ENCODE data around the gene ARSK.
A peak's percentile ranks its signal among the peaks of the same experiment; 100 is the strongest.

The ARSK gene

DNA sequence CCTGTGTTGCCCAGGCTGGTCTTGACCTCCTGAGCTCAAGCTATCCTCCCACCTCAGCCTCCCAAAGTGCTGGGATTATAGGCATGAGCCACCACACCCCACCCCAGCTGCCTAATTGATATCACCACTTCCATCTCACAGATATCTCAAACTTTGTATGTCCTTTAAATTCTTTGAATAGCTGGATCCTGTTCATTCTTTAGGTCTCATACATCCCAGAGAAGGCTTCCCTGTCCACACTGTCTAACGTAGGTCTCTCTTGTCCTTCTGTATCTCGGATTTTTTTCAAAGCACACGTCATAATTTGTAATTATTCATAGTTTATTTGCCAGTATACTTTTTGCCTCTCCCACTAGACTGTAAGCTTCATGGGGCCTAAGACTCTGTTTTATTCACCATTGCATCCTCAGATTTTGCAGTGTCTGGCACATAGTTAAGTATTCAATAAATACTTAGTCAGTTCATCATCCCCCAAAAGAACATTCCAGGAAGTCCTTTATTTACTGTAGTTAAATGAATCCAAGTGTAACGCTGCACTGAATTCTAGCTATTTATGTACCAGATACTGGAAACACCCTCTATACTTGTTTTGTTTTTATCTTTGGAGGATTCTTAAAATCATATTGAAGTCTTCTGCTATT, 10.5 kb downstream of the ARSK start:
- peak; percentile 60 for DNase-seq

DNA sequence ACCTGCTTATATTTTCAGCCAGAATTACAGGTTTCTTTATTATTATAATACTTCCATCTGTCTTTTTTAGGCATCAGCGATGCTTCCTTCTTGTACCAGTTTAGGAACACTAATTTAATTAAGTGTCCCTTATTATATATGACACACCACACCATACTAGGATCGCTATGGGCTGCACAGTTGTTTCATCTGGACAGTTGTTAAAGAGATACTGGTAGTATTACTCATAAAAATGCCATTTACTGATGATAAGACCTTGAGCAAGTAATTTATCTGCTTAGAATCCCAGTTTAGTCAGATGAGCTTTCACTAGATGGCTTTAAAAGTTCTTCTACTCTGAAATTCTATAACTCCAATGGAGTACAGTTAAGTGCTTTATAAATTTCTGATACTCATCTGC, 17.1 kb downstream of the ARSK start:
- DNase-seq = no peak

GRCh38 chr5:95581576-95581975, 26.7 kb downstream of the ARSK start:
- no peak for DNase-seq

DNA sequence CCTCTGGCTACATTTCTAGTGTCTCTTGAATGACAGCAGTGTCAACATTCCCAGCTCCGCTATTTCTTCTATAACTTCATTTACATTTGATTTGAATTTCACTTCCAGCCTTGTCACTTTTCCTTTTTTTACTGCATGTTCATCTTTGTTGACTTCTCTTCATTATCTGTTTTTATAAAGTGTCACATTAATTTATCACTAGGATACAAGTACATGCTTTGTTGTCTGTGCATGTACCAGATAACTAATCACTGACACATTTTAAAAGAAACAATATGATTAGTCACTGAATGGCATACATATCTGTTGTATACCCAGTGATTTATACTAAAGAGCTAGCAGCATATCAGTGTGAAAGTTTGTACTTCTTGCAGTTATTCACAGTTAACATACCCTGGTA, 29.1 kb downstream of the ARSK start:
- no peak for DNase-seq

GRCh38 chr5:95590880-95591279, 36.0 kb downstream of the ARSK start:
- DNase-seq = no peak

- DNase-seq = peak; percentile 82
These were observed 36.6 kb downstream of the ARSK start for GRCh38 chr5:95591490-95591901.

GRCh38 chr5:95595289-95595931, 40.5 kb downstream of the ARSK start:
- DNase-seq = no peak

- no peak for DNase-seq
These were observed 44.4 kb downstream of the ARSK start for GRCh38 chr5:95599252-95599651.

DNA sequence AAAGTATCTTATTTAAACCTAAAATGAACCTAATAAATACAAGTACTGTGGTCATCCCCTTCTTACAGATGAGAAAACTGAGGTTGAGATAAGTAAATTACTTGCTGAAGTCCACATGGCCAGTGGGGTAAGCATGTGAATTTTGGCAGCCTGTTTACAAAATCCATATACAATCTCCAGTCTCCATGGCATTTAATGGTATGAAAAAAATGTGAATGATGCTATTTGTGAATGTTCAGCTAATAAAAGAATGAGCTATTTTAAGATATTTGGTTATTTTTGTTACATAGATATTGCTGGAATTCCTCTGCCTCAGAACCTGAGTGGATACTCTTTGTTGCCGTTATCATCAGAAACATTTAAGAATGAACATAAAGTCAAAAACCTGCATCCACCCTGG, 45.7 kb downstream of the ARSK start:
- DNase-seq = peak; percentile 70

DNA sequence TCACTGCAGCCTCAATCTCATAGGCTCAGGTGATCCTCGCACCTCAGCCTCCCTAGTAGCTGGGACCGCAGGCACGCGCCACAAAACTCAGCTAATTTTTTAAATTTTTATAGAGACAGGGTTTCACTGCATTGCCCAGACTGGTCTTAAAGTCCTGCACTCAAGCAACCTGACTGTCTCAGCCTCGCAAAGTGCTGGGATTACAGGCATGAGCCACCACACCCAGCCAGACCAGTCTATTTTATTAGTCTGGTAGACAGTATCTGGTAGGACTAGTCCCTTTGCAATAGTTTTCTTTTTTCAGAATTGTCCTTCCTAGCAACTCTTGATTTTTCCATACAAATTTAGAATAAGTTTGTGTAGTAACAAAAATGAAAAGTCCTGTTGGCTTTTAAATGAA, 50.9 kb downstream of the ARSK start:
- DNase-seq = no peak

GRCh38 chr5:95606419-95606818, 51.5 kb downstream of the ARSK start:
- DNase-seq = no peak

- no peak for DNase-seq
These were observed 54.8 kb downstream of the ARSK start for GRCh38 chr5:95609711-95610110.

GRCh38 chr5:95610546-95610945, 55.6 kb downstream of the ARSK start:
- DNase-seq = no peak

DNA sequence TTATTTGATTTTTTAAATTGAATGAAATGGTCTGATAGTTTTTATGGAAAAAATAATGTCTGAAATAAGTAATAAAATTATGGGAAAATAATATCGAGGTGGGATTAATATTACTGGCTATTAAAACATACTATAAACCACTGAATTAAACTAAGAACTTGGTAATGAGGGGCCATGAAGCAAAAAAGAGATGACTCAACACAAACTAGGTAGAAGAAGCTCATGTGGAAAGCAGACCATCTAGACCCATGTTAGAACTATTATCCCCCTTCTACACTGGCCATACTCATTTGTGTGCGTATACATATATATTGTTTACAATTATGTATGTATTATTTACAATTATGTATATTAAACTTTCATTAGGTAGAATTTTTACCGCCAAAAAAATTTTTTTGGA, 56.5 kb downstream of the ARSK start:
- DNase-seq = no peak

- no peak for DNase-seq
These were observed 58.6 kb downstream of the ARSK start for GRCh38 chr5:95613514-95613913.

GRCh38 chr5:95615164-95615467, 60.2 kb downstream of the ARSK start:
- no peak for DNase-seq

DNA sequence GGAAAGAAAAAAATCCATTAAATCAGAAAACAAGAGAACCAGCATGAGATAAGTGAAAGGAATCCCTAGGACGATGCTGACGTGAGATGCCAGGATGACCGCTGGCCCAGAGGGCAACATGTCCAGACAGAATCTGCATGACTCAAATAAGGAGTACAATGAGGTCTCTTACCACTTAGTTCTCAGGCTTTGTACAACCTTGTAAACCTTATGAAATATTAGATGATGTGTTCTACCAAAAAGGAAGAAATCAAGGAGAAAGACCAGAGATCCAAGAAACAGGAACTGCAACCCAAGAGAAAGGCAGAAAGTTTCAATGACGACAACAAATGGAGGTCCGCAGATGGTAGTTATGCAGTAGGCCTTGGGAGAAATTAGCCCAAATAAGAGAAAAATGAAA, 62.2 kb downstream of the ARSK start:
- DNase-seq = no peak

DNA sequence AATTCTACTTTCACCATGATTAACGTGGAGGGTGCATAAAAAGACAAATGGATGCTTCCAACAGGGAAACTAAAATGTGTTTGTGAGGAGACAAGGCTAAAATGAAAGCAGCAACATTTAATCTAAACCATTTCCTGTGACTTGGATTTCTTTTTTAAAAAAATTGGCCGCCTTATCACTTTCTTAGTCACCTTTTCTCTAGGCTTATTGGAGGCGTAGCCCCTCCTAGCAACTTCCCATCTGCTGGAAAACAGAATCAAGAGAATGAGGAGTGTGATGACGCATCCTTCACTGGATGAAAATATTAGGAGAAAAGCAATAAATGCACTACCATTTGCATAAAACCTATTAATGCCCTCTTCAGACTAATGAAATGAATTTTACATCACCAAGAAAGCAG, 64.2 kb downstream of the ARSK start:
- peak; percentile 13 for DNase-seq

DNA sequence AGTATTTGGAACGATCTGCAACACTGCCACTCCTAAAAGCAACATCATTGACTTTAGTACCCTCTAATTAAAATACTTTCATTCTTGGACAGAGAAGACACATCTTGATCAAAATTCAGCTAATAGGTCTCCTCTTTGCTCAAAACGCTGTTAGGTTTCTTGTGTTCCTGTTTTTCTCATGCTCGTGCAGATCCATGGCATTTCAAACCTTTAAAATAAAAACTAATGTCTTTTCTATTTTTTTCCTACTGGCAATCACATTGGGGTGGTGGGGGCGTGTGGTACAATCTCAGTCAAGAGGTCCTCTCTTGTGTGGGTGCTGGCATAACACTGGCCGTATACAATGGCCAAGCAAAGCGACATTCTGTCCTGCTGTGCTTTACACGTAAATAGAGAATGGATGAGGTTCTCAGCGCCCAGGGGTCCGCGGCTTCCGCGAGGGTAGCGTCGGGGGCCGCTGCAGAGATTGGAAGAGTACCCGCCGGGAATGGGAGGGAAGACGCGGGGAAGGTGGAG, 64.7 kb downstream of the ARSK start:
- DNase-seq = no peak

GRCh38 chr5:95620030-95620869, 65.3 kb downstream of the ARSK start, which contains the start of gene GPR150:
GPR150 (plus strand) TSS chr5:95620087; CDS start chr5:95620276, 189 bp downstream.
- DNase-seq = peak; percentile 32

GRCh38 chr5:95620870-95621838, 66.3 kb downstream of the ARSK start:
- DNase-seq = peak; percentile 17

DNA sequence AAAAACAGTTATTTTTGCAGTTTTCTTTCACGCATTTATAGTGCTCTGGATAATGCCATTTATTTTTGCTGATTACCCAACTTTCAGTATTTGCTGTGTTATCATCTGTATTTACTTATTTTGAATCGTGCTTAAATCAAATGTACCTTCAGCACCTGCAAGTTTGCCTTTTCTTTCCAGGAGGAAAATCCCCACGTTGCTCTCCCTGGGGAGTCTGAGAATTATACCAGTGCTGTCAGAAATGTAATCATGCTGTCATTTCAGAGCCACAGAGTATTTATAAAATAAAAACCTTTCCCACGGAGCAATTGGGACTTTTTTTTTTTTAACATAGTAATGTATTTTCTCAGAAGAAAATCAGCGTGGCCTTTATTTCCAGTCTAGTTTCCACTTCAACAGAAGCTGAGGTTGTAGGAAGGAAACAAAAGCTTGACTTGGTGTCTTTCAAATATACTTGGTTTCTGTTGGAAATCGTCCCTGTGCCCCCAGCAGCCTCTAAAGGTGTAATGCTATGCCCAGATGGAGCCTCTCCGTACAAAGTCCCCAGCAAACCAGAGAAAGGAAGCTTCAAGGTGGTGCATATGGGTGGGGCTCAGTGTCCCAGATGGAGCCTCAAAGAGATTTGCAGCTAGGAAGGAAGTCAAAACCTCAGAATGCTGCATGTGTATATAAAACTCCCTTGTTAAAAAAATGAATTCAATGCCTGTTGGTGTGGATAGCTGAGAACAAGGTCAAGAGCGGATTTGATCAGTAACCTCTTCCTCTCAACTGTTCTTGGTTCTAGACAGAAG, 67.1 kb downstream of the ARSK start:
- DNase-seq = no peak

All from fibroblast of skin of right quadriceps (primary cell).